Measurements from ENCODE around the gene HUNK. TPM values are rescaled to one million over a fixed set of nuclear protein-coding genes. Genes with fewer than 3 reads are reported as not detected.

HUNK gene
- total RNA-seq, 1 experiment from 2014 or later: 2.1 TPM

GRCh38 chr21:31892686-31893085 is 19.9 kb downstream of the HUNK start:
- H3K4me1 ChIP-seq (ENCODE audit: insufficient read depth, low read length, poor library complexity, severe bottlenecking): no peaks in the 10 kb centered on the region
- no peak overlapping the region for H3K27ac ChIP-seq (ENCODE audit: low read depth, low read length, poor library complexity, severe bottlenecking)
- CTCF ChIA-PET: no interaction called here
- no peak overlapping the region for H3K4me3 ChIP-seq (ENCODE audit: low read depth, low read length, poor library complexity, severe bottlenecking)
- intact Hi-C loops (cut with micrococcal nuclease; ENCODE audit: unreplicated experiment): no loop called here
- TF ChIP-seq, protein P1, sequence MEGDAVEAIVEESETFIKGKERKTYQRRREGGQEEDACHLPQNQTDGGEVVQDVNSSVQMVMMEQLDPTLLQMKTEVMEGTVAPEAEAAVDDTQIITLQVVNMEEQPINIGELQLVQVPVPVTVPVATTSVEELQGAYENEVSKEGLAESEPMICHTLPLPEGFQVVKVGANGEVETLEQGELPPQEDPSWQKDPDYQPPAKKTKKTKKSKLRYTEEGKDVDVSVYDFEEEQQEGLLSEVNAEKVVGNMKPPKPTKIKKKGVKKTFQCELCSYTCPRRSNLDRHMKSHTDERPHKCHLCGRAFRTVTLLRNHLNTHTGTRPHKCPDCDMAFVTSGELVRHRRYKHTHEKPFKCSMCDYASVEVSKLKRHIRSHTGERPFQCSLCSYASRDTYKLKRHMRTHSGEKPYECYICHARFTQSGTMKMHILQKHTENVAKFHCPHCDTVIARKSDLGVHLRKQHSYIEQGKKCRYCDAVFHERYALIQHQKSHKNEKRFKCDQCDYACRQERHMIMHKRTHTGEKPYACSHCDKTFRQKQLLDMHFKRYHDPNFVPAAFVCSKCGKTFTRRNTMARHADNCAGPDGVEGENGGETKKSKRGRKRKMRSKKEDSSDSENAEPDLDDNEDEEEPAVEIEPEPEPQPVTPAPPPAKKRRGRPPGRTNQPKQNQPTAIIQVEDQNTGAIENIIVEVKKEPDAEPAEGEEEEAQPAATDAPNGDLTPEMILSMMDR (conservative IDR thresholded peaks at IDR 0.05; ENCODE audit: low read depth, low read length): no peak
- no peak for TF ChIP-seq EZH2 (IDR thresholded peaks at IDR 0.05; ENCODE audit: borderline replicate concordance, low read depth, low read length, poor library complexity, severe bottlenecking)
- no peaks in the 10 kb centered on the region for H3K9me3 ChIP-seq (ENCODE audit: low read depth, low read length, poor library complexity, severe bottlenecking)
- no peaks in the 10 kb centered on the region for H3K27me3 ChIP-seq (replicated peaks; ENCODE audit: insufficient read depth, low read depth, low read length, poor library complexity)
- DNase-seq (ENCODE audit: low spot score): no peak
- no peaks in the 10 kb centered on the region for H3K36me3 ChIP-seq (ENCODE audit: insufficient read depth, low read length, poor library complexity, severe bottlenecking)
- POLR2A ChIA-PET (ENCODE audit: low non-redundant PET): no interaction called here
- BruUV-seq (replicated peaks): no TSS peak

GRCh38 chr21:31893851-31894415 is 21.1 kb downstream of the HUNK start:
- ChIA-PET CTCF (no interaction called here), POLR2A (ENCODE audit: low non-redundant PET) (no interaction called here)
- H3K4me1 ChIP-seq (ENCODE audit: insufficient read depth, low read length, poor library complexity, severe bottlenecking): no peaks in the 10 kb centered on the region
- intact Hi-C loops (cut with micrococcal nuclease; ENCODE audit: unreplicated experiment): no loop called here
- H3K27ac ChIP-seq (ENCODE audit: low read depth, low read length, poor library complexity, severe bottlenecking): no peak overlapping the region
- no peak for TF ChIP-seq EZH2 (IDR thresholded peaks at IDR 0.05; ENCODE audit: borderline replicate concordance, low read depth, low read length, poor library complexity, severe bottlenecking)
- TF ChIP-seq, protein P1 (conservative IDR thresholded peaks at IDR 0.05; ENCODE audit: low read depth, low read length): no peak
- no peak for DNase-seq (ENCODE audit: low spot score)
- H3K36me3 ChIP-seq (ENCODE audit: insufficient read depth, low read length, poor library complexity, severe bottlenecking): no peaks in the 10 kb centered on the region
- no peaks in the 10 kb centered on the region for H3K9me3 ChIP-seq (ENCODE audit: low read depth, low read length, poor library complexity, severe bottlenecking)
- no peaks in the 10 kb centered on the region for H3K27me3 ChIP-seq (replicated peaks; ENCODE audit: insufficient read depth, low read depth, low read length, poor library complexity)
- no TSS peak for BruUV-seq (replicated peaks)
- no peak overlapping the region for H3K4me3 ChIP-seq (ENCODE audit: low read depth, low read length, poor library complexity, severe bottlenecking)

GRCh38 chr21:31894457-31894856 is 21.6 kb downstream of the HUNK start:
- intact Hi-C loops (cut with micrococcal nuclease; ENCODE audit: unreplicated experiment): no loop called here
- H3K4me1 ChIP-seq (ENCODE audit: insufficient read depth, low read length, poor library complexity, severe bottlenecking): peaks cover 3% of the 10 kb centered on the region
- BruUV-seq (replicated peaks): no TSS peak
- H3K36me3 ChIP-seq (ENCODE audit: insufficient read depth, low read length, poor library complexity, severe bottlenecking): no peaks in the 10 kb centered on the region
- H3K27ac ChIP-seq (ENCODE audit: low read depth, low read length, poor library complexity, severe bottlenecking): no peak overlapping the region
- H3K27me3 ChIP-seq (replicated peaks; ENCODE audit: insufficient read depth, low read depth, low read length, poor library complexity): no peaks in the 10 kb centered on the region
- no peak for TF ChIP-seq EZH2 (IDR thresholded peaks at IDR 0.05; ENCODE audit: borderline replicate concordance, low read depth, low read length, poor library complexity, severe bottlenecking)
- TF ChIP-seq, protein P1 (conservative IDR thresholded peaks at IDR 0.05; ENCODE audit: low read depth, low read length): no peak
- no peaks in the 10 kb centered on the region for H3K9me3 ChIP-seq (ENCODE audit: low read depth, low read length, poor library complexity, severe bottlenecking)
- no peak overlapping the region for H3K4me3 ChIP-seq (ENCODE audit: low read depth, low read length, poor library complexity, severe bottlenecking)
- no peak for DNase-seq (ENCODE audit: low spot score)
- POLR2A ChIA-PET (ENCODE audit: low non-redundant PET): no interaction called here
- CTCF ChIA-PET: no interaction called here
